ENCODE measurements around the gene BMP4.

BMP4 gene

GRCh38 chr14:53927171-53927570 is 29.5 kb downstream of the BMP4 start:
- Histone ChIP-seq H3K4me3 (ENCODE audit: insufficient read depth, low read depth, low read length) (no peak overlapping the region), H3K9me3 (ENCODE audit: control insufficient read depth, low read length) (no peaks in the 10 kb centered on the region), H3K27me3 (ENCODE audit: control insufficient read depth, insufficient read depth, low read length, poor library complexity, severe bottlenecking) (no peaks in the 10 kb centered on the region), H3K4me1 (ENCODE audit: control insufficient read depth, insufficient read depth, low read length) (no peaks in the 10 kb centered on the region), H3K27ac (ENCODE audit: insufficient read depth, low read depth, low read length, poor library complexity, severe bottlenecking) (no peak overlapping the region), H3K36me3 (ENCODE audit: control insufficient read depth, insufficient read depth, low read length) (no peaks in the 10 kb centered on the region)
- 87 to 88% methylated on average over 5 of the region's 5 CpGs for WGBS, 2 experiments

GRCh38 chr14:53925201-53925766 is 31.3 kb downstream of the BMP4 start:
- H3K27me3 ChIP-seq (ENCODE audit: control insufficient read depth, insufficient read depth, low read length, poor library complexity, severe bottlenecking): no peaks in the 10 kb centered on the region
- no peaks in the 10 kb centered on the region for H3K4me1 ChIP-seq (ENCODE audit: control insufficient read depth, insufficient read depth, low read length)
- H3K9me3 ChIP-seq (ENCODE audit: control insufficient read depth, low read length): no peaks in the 10 kb centered on the region
- H3K4me3 ChIP-seq (ENCODE audit: insufficient read depth, low read depth, low read length): no peak overlapping the region
- H3K36me3 ChIP-seq (ENCODE audit: control insufficient read depth, insufficient read depth, low read length): no peaks in the 10 kb centered on the region
- no peak overlapping the region for H3K27ac ChIP-seq (ENCODE audit: insufficient read depth, low read depth, low read length, poor library complexity, severe bottlenecking)
- 95 to 96% methylated on average over 6 of the region's 6 CpGs for WGBS, 2 experiments

- H3K4me1 ChIP-seq (ENCODE audit: control insufficient read depth, insufficient read depth, low read length): no peaks in the 10 kb centered on the region
- no peak overlapping the region for H3K27ac ChIP-seq (ENCODE audit: insufficient read depth, low read depth, low read length, poor library complexity, severe bottlenecking)
- no peak overlapping the region for H3K4me3 ChIP-seq (ENCODE audit: insufficient read depth, low read depth, low read length)
- WGBS, 2 experiments: 56 to 57% methylated on average over 3 to 4 of the region's 4 CpGs
- H3K27me3 ChIP-seq (ENCODE audit: control insufficient read depth, insufficient read depth, low read length, poor library complexity, severe bottlenecking): no peaks in the 10 kb centered on the region
- H3K9me3 ChIP-seq (ENCODE audit: control insufficient read depth, low read length): no peaks in the 10 kb centered on the region
- no peaks in the 10 kb centered on the region for H3K36me3 ChIP-seq (ENCODE audit: control insufficient read depth, insufficient read depth, low read length)
Observed at GRCh38 chr14:53924753-53925152, 31.9 kb downstream of the BMP4 start.

GRCh38 chr14:53921027-53921426 is 35.6 kb downstream of the BMP4 start:
- Histone ChIP-seq H3K27ac (ENCODE audit: insufficient read depth, low read depth, low read length, poor library complexity, severe bottlenecking) (no peak overlapping the region), H3K4me1 (ENCODE audit: control insufficient read depth, insufficient read depth, low read length) (no peaks in the 10 kb centered on the region), H3K9me3 (ENCODE audit: control insufficient read depth, low read length) (no peaks in the 10 kb centered on the region), H3K36me3 (ENCODE audit: control insufficient read depth, insufficient read depth, low read length) (no peaks in the 10 kb centered on the region), H3K4me3 (ENCODE audit: insufficient read depth, low read depth, low read length) (no peak overlapping the region), H3K27me3 (ENCODE audit: control insufficient read depth, insufficient read depth, low read length, poor library complexity, severe bottlenecking) (no peaks in the 10 kb centered on the region)
- 43 to 96% methylated on average over 1 to 2 of the region's 3 CpGs for WGBS, 2 experiments

GRCh38 chr14:53916239-53916638 is 40.4 kb downstream of the BMP4 start:
- H3K4me3 ChIP-seq (ENCODE audit: insufficient read depth, low read depth, low read length): no peak overlapping the region
- H3K27ac ChIP-seq (ENCODE audit: insufficient read depth, low read depth, low read length, poor library complexity, severe bottlenecking): no peak overlapping the region
- peaks cover 2% of the 10 kb centered on the region for H3K9me3 ChIP-seq (ENCODE audit: control insufficient read depth, low read length)
- H3K27me3 ChIP-seq (ENCODE audit: control insufficient read depth, insufficient read depth, low read length, poor library complexity, severe bottlenecking): no peaks in the 10 kb centered on the region
- 100% methylated on average over 1 of the region's 1 CpG; no CpG with 5 or more reads in 1 of the 2 experiments for WGBS, 2 experiments
- no peaks in the 10 kb centered on the region for H3K36me3 ChIP-seq (ENCODE audit: control insufficient read depth, insufficient read depth, low read length)
- no peaks in the 10 kb centered on the region for H3K4me1 ChIP-seq (ENCODE audit: control insufficient read depth, insufficient read depth, low read length)

GRCh38 chr14:53915364-53916014 is 41.1 kb downstream of the BMP4 start:
- Histone ChIP-seq H3K4me3 (ENCODE audit: insufficient read depth, low read depth, low read length) (no peak overlapping the region), H3K36me3 (ENCODE audit: control insufficient read depth, insufficient read depth, low read length) (no peaks in the 10 kb centered on the region), H3K27me3 (ENCODE audit: control insufficient read depth, insufficient read depth, low read length, poor library complexity, severe bottlenecking) (no peaks in the 10 kb centered on the region), H3K27ac (ENCODE audit: insufficient read depth, low read depth, low read length, poor library complexity, severe bottlenecking) (no peak overlapping the region), H3K4me1 (ENCODE audit: control insufficient read depth, insufficient read depth, low read length) (no peaks in the 10 kb centered on the region), H3K9me3 (ENCODE audit: control insufficient read depth, low read length) (peaks cover 2% of the 10 kb centered on the region)
- WGBS, 2 experiments: 83 to 91% methylated on average over 4 of the region's 4 CpGs

GRCh38 chr14:53912021-53912420 is 44.6 kb downstream of the BMP4 start:
- 86 to 93% methylated on average over 1 of the region's 1 CpG for WGBS, 2 experiments

GRCh38 chr14:53908416-53908815 is 48.2 kb downstream of the BMP4 start:
- no peaks in the 10 kb centered on the region for H3K4me1 ChIP-seq (ENCODE audit: control insufficient read depth, insufficient read depth, low read length)
- H3K36me3 ChIP-seq (ENCODE audit: control insufficient read depth, insufficient read depth, low read length): no peaks in the 10 kb centered on the region
- 92 to 100% methylated on average over 1 to 2 of the region's 2 CpGs for WGBS, 2 experiments
- H3K27me3 ChIP-seq (ENCODE audit: control insufficient read depth, insufficient read depth, low read length, poor library complexity, severe bottlenecking): no peaks in the 10 kb centered on the region
- no peak overlapping the region for H3K27ac ChIP-seq (ENCODE audit: insufficient read depth, low read depth, low read length, poor library complexity, severe bottlenecking)
- no peaks in the 10 kb centered on the region for H3K9me3 ChIP-seq (ENCODE audit: control insufficient read depth, low read length)
- H3K4me3 ChIP-seq (ENCODE audit: insufficient read depth, low read depth, low read length): no peak overlapping the region

More at GRCh38 chr14:53912021-53912420, 44.6 kb downstream of the BMP4 start:
- no peaks in the 10 kb centered on the region for H3K36me3 ChIP-seq (ENCODE audit: control insufficient read depth, insufficient read depth, low read length)
- H3K27ac ChIP-seq (ENCODE audit: insufficient read depth, low read depth, low read length, poor library complexity, severe bottlenecking): no peak overlapping the region
- H3K27me3 ChIP-seq (ENCODE audit: control insufficient read depth, insufficient read depth, low read length, poor library complexity, severe bottlenecking): no peaks in the 10 kb centered on the region
- H3K4me1 ChIP-seq (ENCODE audit: control insufficient read depth, insufficient read depth, low read length): no peaks in the 10 kb centered on the region
- peaks cover 2% of the 10 kb centered on the region for H3K9me3 ChIP-seq (ENCODE audit: control insufficient read depth, low read length)
- H3K4me3 ChIP-seq (ENCODE audit: insufficient read depth, low read depth, low read length): no peak overlapping the region

- Histone ChIP-seq H3K27me3 (ENCODE audit: control insufficient read depth, insufficient read depth, low read length, poor library complexity, severe bottlenecking) (no peaks in the 10 kb centered on the region), H3K4me3 (ENCODE audit: insufficient read depth, low read depth, low read length) (no peak overlapping the region), H3K9me3 (ENCODE audit: control insufficient read depth, low read length) (no peaks in the 10 kb centered on the region), H3K27ac (ENCODE audit: insufficient read depth, low read depth, low read length, poor library complexity, severe bottlenecking) (no peak overlapping the region), H3K4me1 (ENCODE audit: control insufficient read depth, insufficient read depth, low read length) (no peaks in the 10 kb centered on the region), H3K36me3 (ENCODE audit: control insufficient read depth, insufficient read depth, low read length) (no peaks in the 10 kb centered on the region)
- no CpG with 5 or more reads among the region's 1 CpG for WGBS, 2 experiments
Observed at GRCh38 chr14:53902307-53902706, 54.3 kb downstream of the BMP4 start.

- H3K4me3 ChIP-seq (ENCODE audit: insufficient read depth, low read depth, low read length): no peak overlapping the region
- 95 to 97% methylated on average over 4 of the region's 4 CpGs for WGBS, 2 experiments
- no peaks in the 10 kb centered on the region for H3K4me1 ChIP-seq (ENCODE audit: control insufficient read depth, insufficient read depth, low read length)
- H3K36me3 ChIP-seq (ENCODE audit: control insufficient read depth, insufficient read depth, low read length): no peaks in the 10 kb centered on the region
- H3K27ac ChIP-seq (ENCODE audit: insufficient read depth, low read depth, low read length, poor library complexity, severe bottlenecking): no peak overlapping the region
- H3K27me3 ChIP-seq (ENCODE audit: control insufficient read depth, insufficient read depth, low read length, poor library complexity, severe bottlenecking): no peaks in the 10 kb centered on the region
- H3K9me3 ChIP-seq (ENCODE audit: control insufficient read depth, low read length): no peaks in the 10 kb centered on the region
Observed at GRCh38 chr14:53900499-53900898, 56.1 kb downstream of the BMP4 start.
